HG03060 (cell line): ENCODE measurements around the gene IQSEC1.

Source experiments
- ATAC-seq: cut with Tn5 transposase; IDR thresholded peaks from one replicate; pipeline ENCODE4 v1.9.1; 2021; ENCODE audit warnings: low read depth, moderate number of reproducible peaks; ENCODE audit not compliant: unreplicated experiment

IQSEC1 gene

DNA sequence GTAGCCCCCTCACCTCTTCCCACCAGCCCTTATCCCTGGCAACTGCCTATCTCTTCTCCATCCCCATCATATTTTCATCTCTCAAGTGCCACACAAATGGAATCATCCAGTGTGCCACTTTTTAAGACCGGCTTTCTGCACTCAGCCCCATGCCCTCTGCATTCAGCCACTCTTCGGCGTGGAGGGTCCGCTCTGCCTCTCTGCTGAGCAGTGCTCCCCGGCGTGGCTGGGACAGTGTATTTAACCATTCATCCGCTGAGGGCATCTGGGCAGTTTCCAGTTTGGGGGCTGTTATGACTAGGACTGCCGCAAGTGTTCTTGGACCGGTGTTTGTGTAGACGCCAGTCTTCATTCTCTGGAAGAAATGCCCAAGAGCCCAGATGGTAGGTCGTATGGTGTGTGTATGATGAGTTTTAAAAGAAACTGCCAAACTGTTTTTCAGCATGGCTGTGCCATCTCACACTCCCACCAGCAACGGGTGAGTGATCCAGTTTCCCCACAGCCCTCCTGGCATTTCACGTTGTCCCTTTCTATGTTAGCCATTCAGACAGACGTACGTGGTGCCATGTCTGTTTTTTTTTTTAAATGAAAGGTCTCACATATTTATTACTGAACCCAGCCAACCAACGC, 20.9 kb downstream of the IQSEC1 start:
- ATAC-seq = no peak

DNA sequence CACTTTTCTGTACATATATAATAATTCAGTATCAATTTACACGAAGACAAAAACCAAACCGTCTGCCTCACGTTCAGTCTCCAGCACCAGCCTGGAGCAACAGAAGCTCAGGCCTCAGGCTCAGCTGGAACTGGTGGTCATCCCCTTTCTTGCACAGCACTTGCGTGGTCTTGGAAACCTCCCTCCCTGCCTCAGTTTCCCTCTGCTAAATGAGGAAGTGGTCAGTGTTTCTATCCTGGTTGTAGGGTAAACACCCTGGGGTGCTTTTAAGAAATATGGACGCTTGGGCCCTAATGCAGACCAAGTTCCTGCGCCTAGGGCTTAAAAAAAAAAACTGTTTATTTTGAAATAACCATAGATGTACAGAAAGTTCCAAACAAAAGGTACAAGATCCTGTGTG, 21.6 kb downstream of the IQSEC1 start:
- ATAC-seq = no peak

DNA sequence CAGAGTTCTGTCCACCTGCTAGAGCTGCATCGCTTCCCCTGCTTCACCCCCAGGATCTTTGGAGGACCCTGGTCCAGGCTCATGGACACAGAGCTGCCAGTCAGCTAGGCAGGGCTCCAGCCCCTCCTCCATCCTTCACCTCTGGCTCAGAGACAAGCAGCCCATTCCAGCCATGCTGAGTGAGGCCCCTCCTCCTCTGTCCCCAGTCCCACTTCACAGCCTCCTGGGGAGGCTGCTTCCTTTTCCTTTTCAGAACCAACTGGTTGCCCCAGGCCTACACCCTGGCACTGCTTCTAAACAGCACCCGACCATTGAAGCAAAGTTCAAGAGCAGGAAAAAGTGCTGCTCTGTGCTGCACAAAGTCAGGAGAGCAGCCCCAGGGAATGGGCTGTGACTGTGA, 22.2 kb downstream of the IQSEC1 start:
- ATAC-seq = no peak

DNA sequence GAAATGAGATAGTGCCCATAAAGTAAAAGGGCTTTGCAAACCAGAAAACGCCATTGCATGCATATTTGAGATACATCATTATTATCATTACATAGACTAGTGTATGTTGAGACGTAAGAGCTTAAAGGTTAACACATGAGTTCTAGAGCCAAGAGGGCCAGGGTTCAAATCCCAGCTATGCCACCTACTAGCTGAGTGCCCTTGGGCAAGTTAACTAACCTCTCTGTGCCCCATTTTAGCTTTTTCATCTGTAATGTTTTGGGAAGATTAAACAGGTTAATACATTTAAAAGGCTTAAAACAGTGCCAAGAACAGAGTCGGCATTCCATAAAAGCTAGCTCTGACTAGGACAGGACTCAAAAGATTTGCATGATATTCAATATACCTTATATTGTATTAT, 22.8 kb downstream of the IQSEC1 start:
- no peak for ATAC-seq

DNA sequence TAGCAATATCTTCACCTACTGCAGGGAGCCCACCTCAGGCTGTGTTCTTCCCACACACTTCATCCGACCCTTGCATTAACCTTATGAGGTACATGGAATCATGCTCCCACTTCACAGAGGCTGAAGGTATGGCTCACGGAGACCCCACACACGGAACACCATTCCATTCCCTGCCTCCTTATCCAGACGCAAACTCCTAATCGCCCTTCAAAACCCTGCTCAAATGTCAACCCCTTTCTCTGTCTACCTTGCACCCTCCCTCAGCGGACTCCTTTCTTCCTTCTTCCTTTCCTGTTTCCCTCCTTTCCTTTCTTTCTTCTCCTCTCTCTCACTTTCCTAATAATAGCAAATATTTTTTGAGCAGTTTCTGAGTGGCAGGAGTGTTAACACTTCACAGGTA, 23.8 kb downstream of the IQSEC1 start:
- no peak for ATAC-seq

DNA sequence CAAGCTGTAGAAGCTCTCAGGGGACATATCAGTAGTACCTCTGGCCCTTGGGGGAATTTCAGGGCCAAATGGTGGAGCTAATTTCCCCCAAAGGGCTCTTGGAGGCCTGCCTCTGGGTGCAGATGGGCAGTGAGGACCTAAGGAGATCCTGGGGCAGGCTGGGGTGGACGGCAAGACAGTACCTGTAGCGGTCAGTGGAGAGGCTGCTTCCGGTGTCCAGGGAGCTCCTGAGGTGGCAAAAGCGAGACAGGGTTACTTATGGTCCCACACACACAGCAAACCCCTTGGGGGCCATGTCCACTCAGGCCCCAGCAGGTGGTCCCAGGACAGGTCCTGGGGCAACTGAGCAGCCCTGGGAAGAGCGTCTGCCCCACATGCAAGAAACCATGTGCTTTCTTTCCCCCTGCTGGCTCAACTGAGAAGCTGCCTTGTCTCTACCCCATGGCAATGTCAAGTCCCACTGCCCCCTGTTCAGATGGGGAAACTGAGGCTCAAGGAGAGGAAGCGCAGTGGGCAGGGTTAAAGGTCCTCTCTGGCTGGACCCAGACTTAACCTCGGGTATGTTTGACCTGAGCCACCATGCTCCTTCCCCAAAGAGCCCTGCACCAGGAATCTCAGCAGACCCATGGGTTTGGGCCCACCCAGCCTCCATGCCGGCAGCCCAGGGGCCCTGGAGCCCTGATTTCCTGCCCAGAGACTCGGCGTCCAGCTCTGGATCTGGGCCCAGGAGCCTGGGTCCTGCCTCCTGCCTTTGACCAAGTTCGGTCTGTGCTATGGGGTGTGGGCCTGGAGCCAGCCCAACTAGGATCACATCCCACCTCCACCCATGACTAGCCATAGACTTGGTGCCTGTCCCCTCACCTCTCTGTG, 25.7 kb downstream of the IQSEC1 start:
- ATAC-seq = no peak

DNA sequence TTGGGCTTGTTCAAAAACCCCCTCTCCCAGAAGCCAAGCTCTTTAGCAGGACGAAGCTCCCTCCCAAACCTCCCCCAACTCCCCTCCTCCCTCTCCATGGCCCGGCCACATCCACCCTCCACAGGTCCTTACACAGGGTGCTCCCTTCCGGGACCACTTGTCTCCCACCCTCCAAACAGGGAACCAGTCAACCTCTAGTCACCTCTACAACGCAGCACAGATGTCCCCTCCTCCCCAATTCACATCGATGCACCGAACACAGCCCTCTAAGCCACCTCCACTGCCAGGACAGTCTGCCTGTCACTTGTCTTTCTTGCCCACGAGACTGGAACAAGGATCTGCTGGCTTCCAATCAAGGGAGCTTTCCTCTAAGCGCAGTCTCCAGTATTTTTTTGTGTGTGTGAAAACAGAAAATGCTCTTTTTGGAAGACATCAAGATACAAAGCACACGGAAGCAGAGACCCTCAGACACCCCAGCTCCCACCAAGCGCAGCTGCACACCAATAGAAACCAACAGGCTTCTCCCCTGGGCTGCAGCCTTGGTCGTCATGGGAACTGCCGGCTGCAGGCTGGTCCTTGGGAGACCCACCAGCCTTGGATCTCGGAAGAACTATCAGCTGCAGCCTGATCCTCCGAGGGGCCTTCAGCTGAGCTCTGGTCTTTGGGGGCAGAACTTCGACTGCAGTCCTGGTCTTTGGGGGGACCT, 26.5 kb downstream of the IQSEC1 start:
- ATAC-seq = peak; percentile 15

DNA sequence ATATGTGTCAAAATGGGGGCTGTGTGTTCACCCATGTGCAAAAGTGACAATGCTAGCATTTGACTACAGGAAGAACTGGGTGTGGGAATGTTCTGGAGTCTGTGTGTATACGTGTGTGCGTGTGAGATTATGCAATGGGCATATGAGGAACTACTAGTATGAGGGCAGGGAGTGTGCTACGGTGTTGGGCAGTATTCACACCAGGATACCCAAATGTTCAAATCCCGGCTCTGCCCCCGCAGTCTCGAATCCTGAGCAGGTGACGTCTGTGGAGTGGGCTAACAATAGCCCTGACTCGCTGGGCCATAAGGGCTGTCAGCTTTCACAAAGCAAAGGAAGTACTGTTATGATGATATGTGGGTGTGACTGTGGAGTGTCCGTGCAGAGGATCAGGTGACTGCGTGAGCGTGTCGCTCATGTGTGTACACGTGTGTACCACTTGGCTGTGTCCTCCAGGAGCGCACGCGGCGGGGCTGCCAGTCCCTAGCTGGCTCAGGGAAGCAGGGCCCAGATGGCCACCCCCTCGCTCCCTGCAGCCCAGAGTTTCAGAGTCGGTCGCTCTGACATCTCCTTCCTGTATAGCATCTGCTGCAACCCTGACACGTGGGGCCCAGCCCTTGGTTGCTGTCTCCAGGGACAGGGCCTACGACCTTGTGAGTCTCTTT, 27.2 kb downstream of the IQSEC1 start:
- ATAC-seq = peak; percentile 75

DNA sequence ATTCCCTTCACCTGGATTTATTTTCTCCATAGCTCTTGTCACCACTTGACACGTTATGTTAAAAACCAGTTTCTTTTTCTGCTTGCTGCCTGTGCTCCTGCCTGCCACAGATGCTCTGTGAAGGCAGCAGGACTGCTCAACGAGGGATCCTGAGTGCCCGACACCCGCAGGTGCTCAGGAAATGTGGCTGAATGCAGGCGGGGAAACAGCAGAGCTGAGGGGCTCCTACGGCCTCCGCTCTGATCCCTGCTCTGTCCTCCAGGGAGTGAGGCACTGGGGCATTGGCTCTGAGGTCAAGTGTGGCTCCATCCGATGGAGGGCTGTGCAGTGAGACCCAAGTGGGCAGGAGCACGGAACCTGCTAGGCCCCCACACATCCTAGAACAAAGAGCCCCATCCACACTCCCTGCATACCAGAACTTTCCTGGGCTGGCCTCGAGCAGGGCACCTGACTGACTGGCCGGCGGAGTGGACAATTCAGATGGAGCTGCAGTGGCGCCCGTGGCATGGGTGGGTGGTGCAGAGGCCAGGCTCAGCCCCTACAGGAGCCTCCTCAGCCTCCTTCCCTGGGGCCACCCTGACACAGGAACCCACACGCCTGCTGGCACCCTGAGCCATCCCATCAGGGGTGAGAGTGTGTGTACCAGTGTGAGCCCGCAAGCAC, 27.9 kb downstream of the IQSEC1 start:
- no peak for ATAC-seq

DNA sequence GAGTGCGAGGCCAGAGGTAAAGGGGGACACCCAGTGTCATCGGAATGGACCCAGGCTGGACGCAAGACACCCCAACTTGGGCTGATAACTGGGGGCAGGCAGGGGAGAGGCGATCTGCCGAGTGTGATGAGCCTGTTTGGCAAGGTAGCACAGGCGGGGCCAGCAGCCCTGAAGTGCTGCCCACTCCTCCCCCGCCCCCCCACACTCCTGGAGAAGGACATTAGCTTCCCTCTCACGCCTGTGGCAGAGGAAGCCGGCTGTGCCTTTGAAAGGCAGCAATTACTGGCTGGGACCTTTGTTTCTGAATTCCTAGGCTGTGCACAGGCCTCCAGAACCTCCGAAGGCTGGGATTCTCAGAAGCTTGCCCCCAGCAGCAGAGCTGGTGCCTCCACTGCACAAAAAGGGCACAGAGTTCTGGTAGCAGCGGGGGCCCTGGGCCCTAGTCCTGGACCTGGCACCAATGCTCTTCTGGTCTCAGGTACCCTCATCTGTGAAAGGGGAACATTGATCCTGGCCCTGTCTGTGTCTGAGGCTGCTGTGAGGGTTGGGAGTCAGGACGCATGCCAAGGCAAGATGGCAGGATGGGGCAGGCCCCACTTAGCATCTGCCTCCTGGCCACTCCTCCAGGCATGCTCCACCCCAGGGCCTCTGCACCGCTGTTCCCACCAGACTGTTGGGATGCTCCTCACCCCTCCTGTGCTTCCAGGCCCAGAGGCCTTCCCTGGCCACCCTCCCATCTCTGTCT, 28.6 kb downstream of the IQSEC1 start:
- no peak for ATAC-seq

DNA sequence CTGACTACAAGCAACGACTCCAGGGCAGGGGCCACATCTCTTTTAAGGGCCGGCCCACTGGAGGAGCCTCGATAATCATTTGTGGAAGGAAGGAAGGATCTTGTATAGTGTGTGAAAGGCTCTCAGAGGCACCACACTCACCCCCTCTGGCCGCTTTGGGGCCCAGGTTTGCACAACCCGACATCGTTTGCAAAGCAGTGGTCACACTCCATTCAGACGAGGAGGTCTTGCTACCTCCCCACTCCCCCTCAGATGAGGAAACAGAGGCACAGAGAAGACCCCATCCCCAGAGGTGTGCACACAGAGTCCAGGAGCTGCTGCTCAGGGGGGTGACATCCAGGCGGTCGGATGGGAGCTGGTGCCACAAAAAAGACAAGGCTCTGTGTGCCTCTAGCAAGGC, 29.6 kb downstream of the IQSEC1 start:
- no peak for ATAC-seq

DNA sequence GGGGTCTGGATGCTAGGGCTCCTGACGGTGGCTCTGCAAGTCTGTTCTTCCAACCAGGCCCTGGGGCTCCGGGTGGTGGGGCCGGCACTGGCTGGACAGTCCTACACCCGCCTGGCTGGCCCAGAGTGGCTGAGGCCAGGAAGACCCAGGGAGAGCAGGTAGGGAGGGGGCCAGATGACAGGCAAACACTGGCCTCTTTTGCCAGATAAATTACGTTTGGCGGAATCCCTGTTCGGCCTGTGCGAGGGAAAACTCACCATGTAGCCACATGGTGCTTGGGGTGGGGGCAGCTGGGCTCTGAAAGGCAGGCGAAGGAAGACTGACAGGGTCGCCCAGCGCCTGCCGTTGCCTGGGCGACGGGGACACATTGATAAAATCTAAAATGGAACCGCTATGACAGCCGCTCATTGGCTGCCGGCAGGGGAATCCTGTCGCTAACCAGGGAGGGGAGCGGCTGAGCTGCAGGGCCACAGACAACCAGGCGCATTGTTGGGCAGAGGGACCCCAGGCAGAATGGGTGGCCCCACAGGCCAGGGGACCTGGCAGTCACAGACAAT, 30.4 kb downstream of the IQSEC1 start:
- no peak for ATAC-seq

DNA sequence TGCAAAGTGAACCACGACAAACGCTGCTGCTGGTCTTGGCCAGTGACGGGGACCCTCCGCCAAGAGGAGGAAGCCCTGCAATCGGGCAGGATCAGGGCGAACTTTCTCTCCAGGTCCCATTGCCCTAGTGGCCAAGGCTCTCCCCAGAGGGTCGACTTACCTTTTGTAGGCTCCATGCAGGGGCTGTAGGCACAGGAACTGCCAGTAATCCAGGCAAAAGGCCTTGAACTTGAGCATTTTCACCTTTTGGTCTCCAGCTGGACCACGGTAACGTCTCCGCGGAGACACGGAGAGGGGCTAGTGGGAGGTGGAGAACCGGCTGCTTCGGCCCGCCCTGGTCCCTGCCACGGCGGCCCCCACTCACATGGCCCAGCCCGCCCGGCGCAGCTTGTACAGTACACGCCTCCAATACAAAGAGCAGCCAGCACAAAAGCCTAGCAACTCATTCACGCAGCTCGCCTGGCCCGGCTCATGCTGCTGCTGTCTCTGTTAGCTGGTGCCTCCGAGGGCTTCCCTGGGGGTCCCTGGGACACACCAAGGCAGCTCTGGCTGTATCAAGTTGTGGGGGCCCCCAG, 31.0 kb downstream of the IQSEC1 start:
- no peak for ATAC-seq

DNA sequence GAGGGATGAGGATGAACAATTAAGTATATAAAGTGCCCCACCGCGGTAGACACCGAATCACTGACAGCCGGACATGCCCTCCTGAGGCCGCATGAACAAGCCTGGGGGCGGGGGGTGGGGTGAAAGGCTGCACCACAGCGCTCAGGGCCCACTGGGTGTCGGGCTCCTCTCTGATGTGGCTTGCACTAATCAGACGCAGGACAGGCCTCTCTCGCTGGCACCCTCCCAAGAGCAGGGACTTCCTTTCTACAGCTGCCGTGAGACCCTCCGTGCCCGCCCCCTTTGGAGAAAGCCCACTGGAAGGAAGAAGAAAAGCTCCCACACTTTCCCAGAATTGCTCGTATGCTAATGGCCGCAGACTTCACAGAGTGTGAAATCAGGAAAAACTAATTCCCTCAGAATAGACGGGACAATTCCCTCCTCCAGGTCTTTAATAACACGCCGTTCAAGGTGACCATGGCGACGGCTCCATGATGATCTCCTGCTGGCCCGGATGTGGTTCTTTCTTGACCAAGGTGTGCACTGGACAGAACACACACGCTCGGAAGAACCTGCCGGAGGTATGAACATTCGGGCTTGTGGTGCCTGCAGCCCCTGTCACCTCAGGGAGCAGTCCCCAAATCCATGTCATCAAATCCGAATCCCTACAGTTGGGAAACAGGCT, 32.0 kb downstream of the IQSEC1 start:
- no peak for ATAC-seq

DNA sequence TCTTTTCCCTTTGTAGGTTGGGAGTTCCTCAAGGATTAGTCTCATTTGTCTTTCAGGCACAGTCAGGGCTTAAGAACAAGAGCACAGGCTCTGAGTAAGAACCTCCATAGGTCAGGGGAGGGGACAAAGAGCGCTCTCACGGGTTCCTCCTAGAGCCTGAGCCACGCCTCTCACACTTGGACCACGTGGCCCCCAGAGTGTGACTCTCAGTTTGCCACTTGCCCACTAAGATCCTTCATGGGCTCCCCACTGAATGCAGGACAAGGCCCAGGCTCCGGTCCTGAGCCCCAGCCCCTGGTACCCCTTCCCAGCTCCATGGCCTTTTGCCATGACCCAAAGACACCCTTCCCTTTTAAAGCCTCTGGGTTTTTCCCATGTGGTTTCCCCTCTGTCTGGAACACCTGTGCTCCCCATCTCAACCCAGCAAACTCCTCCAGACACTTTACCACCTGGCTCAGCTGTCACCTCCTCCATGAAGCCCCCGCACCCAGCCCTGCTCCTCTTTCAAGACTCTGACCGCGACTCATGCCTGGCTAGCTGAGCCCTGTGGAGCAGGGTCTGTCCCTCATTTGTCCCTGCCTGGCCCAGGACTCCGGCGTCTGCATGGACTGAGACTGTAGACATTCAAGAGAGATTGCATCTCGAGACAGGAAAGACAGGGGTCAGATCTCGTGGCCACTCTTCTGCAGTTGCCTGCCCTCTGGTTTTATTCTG, 32.7 kb downstream of the IQSEC1 start:
- peak; percentile 81 for ATAC-seq

DNA sequence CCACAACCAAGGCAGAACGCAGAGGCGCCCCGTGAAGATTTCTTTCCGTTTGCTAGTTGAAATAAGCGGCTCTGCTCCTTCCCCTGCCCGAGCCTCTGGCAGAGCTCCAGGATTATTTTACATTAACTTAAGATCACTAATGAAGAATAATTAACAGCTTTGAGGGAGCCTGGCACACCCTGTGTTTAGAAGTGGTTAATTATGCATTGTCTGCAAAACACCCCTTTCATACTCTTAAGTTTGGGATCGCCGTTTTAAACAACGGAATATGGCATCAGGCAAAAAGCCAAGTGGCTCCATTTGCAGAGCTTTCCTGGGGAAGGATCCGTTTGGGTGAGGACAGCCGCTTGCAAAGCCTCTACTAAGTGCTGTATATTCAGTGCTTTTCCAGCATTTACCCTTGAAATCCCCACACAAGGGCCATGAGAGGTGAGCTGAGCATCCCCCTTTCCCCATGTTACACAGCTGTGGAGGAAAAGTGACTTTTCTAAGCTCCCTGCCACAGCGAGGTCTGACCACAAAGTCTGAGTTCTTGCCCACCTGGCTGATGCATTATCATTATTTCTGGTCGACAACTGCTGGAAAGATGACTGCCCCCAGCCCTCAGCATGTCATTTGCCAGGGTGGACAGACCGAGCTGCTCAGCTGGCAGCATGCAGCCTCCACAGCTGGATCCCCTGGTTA, 33.9 kb downstream of the IQSEC1 start:
- no peak for ATAC-seq

DNA sequence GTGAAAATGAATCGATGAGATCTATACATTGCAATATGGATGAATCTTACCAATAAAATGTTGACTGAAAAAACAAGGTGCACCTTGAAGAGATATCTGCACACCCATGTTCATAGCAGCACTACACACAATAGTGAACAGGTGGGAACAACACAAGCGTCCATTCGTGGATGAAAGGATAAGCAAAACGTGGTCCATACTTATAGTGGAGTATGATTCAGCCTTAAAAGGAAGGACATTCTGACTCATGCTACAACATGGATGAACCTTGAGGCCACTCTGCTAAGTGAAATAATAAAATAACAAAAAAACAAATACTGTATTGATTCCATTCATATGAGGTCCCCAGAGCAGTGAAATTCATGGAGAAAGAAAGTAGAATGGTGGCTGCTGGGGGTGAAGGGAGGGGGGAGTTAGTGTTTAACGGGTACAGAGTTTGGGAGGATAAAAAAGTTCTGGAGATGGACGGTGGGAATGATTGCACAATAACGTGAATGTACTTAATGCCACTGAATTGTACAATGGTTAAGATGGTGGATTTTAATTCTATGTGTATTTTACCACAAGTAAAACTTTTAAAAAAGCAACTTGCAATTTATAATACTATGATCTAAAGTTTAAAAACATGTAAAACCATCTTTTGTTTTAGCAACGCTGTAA, 35.6 kb downstream of the IQSEC1 start:
- ATAC-seq = no peak
